DOHH2 (cell line): ENCODE data around the gene ZNRF1.

Experiments
- CTCF ChIP-seq: fragments of 200-600 bp; sonication (generic); IDR thresholded peaks from one replicate; pipeline ENCODE4 v1.5.1; 2014; ENCODE audit warnings: antibody characterized with exemption, mild to moderate bottlenecking, low read depth, low read length; ENCODE audit not compliant: poor library complexity, severe bottlenecking
- EZH2phosphoT487 ChIP-seq: fragments of 200-600 bp; sonication (generic); IDR thresholded peaks from 2 replicates; pipeline ENCODE4 v1.6.1; 2017; ENCODE audit warnings: borderline replicate concordance, mild to moderate bottlenecking, antibody characterized with exemption, low read length, moderate library complexity, mixed read lengths

- TF ChIP-seq CTCF, result no peak
- TF ChIP-seq EZH2phosphoT487, result no peak
Observed at GRCh38 chr16:75130150-75130771, 131.4 kb downstream of the ZNRF1 start.
